A549 (cell line): Measurements from ENCODE around the gene SYT4. TPM values are rescaled to one million over a fixed set of nuclear protein-coding genes. Genes with fewer than 3 reads are reported as not detected.

ENCODE experiments used
- ATAC-seq, 2 experiments: fragments of 200-7000 bp in 1 of 2; fragments of >200 bp in 1 of 2; cut with Nextera tagmentation in 1 of 2; cut with Tn5 transposase in 1 of 2; 3 replicates each; pipeline versions ENCODE4 v1.8.0 to v1.9.1; 2018 to 2020; ENCODE audit warnings: mild to moderate bottlenecking in 1 of 2, moderate library complexity in 1 of 2
- CTCF ChIA-PET: fragments of 300-600 bp; sonication (Branson Sonifier 250); formaldehyde crosslinking; extraction: SDS; loops from one replicate; lab custom pipeline; 2021; ENCODE audit warnings: antibody characterized with exemption, inconsistent platforms; lab: Yijun Ruan, JAX
- POLR2A ChIA-PET: fragments of 350-600 bp; formaldehyde crosslinking; extraction: SDS; loops from one replicate; lab custom pipeline; 2021; ENCODE audit warnings: antibody characterized with exemption, inconsistent platforms; lab: Yijun Ruan, JAX
- DNase-seq, 2 experiments: peaks; one replicate each; pipeline versions ENCODE4 v3.0.0 to v3.0.0-alpha.2; 2011 to 2016; ENCODE audit warnings: low read depth in 1 of 2, low spot score in 1 of 2
- FAIRE-seq: peaks from 2 replicates; lab custom pipeline; 2011; peaks lifted over from hg19 to GRCh38; lab: Jason Lieb, UNC
- H3K27ac ChIP-seq, 2 experiments: fragments of >200 bp; sonication (Bioruptor Twin); formaldehyde crosslinking; 3 replicates each; pipeline ENCODE4 v1.5.1; 2016 to 2017
- H3K4me1 ChIP-seq: fragments of >200 bp; sonication (Bioruptor Twin); formaldehyde crosslinking; 3 replicates; pipeline ENCODE4 v1.6.1; 2016
- H3K4me2 ChIP-seq: fragments of >200 bp; sonication (Bioruptor Twin); formaldehyde crosslinking; 3 replicates; pipeline ENCODE4 v1.6.1; 2016
- H3K4me3 ChIP-seq: fragments of >200 bp; sonication (Bioruptor Twin); formaldehyde crosslinking; 3 replicates; pipeline ENCODE4 v1.5.1; 2016
- H3K9me3 ChIP-seq: fragments of >200 bp; sonication (Bioruptor Twin); formaldehyde crosslinking; 3 replicates; pipeline ENCODE4 v1.6.1; 2016
- CBX2 ChIP-seq: fragments of 200-600 bp; sonication (generic); IDR thresholded peaks from 2 replicates; pipeline ENCODE4 v1.6.1; 2016; ENCODE audit warnings: low read depth, mild to moderate bottlenecking, borderline replicate concordance
- CHD2 ChIP-seq: fragments of 150-350 bp; IDR thresholded peaks from 2 replicates; pipeline ENCODE4 v1.6.1; 2014; ENCODE audit warnings: low read length; ENCODE audit not compliant: partially characterized antibody
- CHD4 ChIP-seq: fragments of 200-600 bp; sonication (generic); IDR thresholded peaks from 2 replicates; pipeline ENCODE4 v1.6.1; 2016; ENCODE audit warnings: antibody characterized with exemption, mild to moderate bottlenecking, borderline replicate concordance
- E2F6 ChIP-seq: IDR thresholded peaks from 2 replicates; pipeline ENCODE4 v1.6.1; 2012; ENCODE audit warnings: low read depth, borderline replicate concordance
- EHF ChIP-seq: fragments of 250-450 bp; sonication (Bioruptor Pico); IDR thresholded peaks from 2 replicates; pipeline ENCODE4 v1.5.0; 2020; ENCODE audit warnings: mild to moderate bottlenecking
- EP300 ChIP-seq, 2 experiments: fragments of >200 bp; sonication (Bioruptor Twin); formaldehyde crosslinking; IDR thresholded peaks; 2 replicates in 1 of 2; 3 replicates in 1 of 2; pipeline ENCODE4 v1.6.1; 2016 to 2017
- FOXS1 ChIP-seq: fragments of 250-450 bp; sonication (Bioruptor Pico); IDR thresholded peaks from 2 replicates; pipeline ENCODE4 v1.5.0; 2020; ENCODE audit warnings: mild to moderate bottlenecking, moderate library complexity
- KDM5A ChIP-seq: fragments of 200-600 bp; sonication (generic); IDR thresholded peaks from 2 replicates; pipeline ENCODE4 v1.6.1; 2016; ENCODE audit warnings: antibody characterized with exemption, mild to moderate bottlenecking
- MAZ ChIP-seq: fragments of 150-350 bp; IDR thresholded peaks from 2 replicates; pipeline ENCODE4 v1.6.1; 2014; ENCODE audit warnings: antibody characterized with exemption, low read depth, low read length, borderline replicate concordance
- NFE2L2 ChIP-seq: fragments of 150-350 bp; conservative IDR thresholded peaks from 2 replicates; pipeline ENCODE4 v1.6.1; 2014; ENCODE audit warnings: low read length
- NPAS2 ChIP-seq: fragments of 250-450 bp; sonication (Bioruptor Pico); IDR thresholded peaks from 2 replicates; pipeline ENCODE4 v1.8.0; 2022; ENCODE audit warnings: mild to moderate bottlenecking, moderate library complexity, borderline replicate concordance
- NR3C1 ChIP-seq: fragments of >200 bp; sonication (Bioruptor Twin); formaldehyde crosslinking; IDR thresholded peaks from 3 replicates; pipeline ENCODE4 v1.6.1; 2017
- PBX3 ChIP-seq: IDR thresholded peaks from 2 replicates; pipeline ENCODE4 v1.6.1; 2012
- SMC3 ChIP-seq: fragments of >200 bp; sonication (Bioruptor Twin); formaldehyde crosslinking; IDR thresholded peaks from 3 replicates; pipeline ENCODE4 v1.6.1; 2018; ENCODE audit warnings: inconsistent platforms
- TP53 ChIP-seq: fragments of 250-450 bp; sonication (Bioruptor Pico); IDR thresholded peaks from 2 replicates; pipeline ENCODE4 v1.5.0; 2021; ENCODE audit warnings: mild to moderate bottlenecking, moderate library complexity
- ZC3H11A ChIP-seq: fragments of 450-650 bp; IDR thresholded peaks from 2 replicates; pipeline ENCODE4 v1.6.1; 2014; ENCODE audit warnings: antibody characterized with exemption, mild to moderate bottlenecking
- ZFP36 ChIP-seq: fragments of 450-650 bp; IDR thresholded peaks from 2 replicates; pipeline ENCODE4 v1.6.1; 2014; ENCODE audit warnings: borderline replicate concordance; ENCODE audit not compliant: partially characterized antibody
- ZNF302 ChIP-seq: fragments of 250-450 bp; sonication (Bioruptor Pico); IDR thresholded peaks from 2 replicates; pipeline ENCODE4 v1.9.0; 2021; ENCODE audit warnings: inconsistent platforms, mild to moderate bottlenecking, moderate library complexity
- WGBS: methylation state at CpG from one replicate; pipeline ENCODE4 v1.1.6; 2017; ENCODE audit errors: missing lambda C conversion rate; 5-methylcytosine and 5-hydroxymethylcytosine counted together
- polyA minus RNA-seq: library from RNA; depleted of rRNA, polyadenylated mRNA; stranded (reverse); fragments of >200 nt; gene quantifications from 2 replicates; pipeline ENCODE4 v1.2.3, GENCODE V29; 2011; rRNA and poly(A)+ RNA removed
- polyA plus RNA-seq, 4 experiments: library from polyadenylated mRNA; depleted of rRNA in 3 of 4; stranded (reverse); fragments of >200 nt; fragmentation: RNase III in 1 of 4; extraction: RNeasy Plus Mini Kit Qiagen cat#74134 plus additional on column Dnase treatment in 1 of 4; gene quantifications; 2 replicates in 3 of 4; 3 replicates in 1 of 4; pipeline ENCODE4 v1.2.3, GENCODE V29; 2011 to 2017
- TF ChIP-seq, protein P1 (sequence below): fragments of 200-600 bp; sonication (generic); IDR thresholded peaks from 2 replicates; pipeline ENCODE4 v1.6.1; 2016; ENCODE audit warnings: antibody characterized with exemption, mild to moderate bottlenecking, moderate library complexity

Gene SYT4, protein sequence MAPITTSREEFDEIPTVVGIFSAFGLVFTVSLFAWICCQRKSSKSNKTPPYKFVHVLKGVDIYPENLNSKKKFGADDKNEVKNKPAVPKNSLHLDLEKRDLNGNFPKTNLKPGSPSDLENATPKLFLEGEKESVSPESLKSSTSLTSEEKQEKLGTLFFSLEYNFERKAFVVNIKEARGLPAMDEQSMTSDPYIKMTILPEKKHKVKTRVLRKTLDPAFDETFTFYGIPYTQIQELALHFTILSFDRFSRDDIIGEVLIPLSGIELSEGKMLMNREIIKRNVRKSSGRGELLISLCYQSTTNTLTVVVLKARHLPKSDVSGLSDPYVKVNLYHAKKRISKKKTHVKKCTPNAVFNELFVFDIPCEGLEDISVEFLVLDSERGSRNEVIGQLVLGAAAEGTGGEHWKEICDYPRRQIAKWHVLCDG
- not detected in 2 replicates for polyA plus RNA-seq (2011; rRNA removed)
- polyA plus RNA-seq (2012; cell fraction: cytosol; rRNA removed) = not detected in 2 replicates
- not detected in 2 replicates for polyA plus RNA-seq (2012; cell fraction: nucleus; rRNA removed)
- not detected in 3 replicates for polyA plus RNA-seq (2017; fragmentation: RNase III; extraction: RNeasy Plus Mini Kit Qiagen cat#74134 plus additional on column Dnase treatment)
- polyA minus RNA-seq = not detected in 2 replicates

DNA sequence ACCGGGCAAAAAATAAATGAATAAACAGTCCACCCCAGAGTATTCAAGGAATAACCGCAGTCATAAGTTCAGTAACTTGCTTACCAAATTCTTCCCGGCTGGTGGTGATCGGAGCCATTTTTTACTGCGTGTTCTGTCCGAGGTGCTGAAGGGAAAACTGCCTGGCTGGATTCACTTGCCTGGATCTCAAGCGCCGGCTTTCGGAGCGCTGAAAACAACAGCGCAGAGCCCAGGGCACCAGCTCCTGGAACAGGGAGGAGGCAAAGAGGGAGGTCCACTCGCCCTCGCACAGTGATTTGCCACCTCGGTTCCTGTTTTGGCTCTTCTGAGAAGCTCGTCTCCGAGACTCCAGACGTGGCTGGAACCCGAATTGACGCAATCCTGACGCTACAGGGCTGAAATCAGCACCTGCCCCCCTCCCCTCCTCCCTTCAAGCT is at the start of gene SYT4:
TSS of gene SYT4 (minus strand) at position 327 of the 437 bp plus-strand sequence. CDS start at position 118, 209 bp downstream.
- H3K27ac ChIP-seq = no peak within 1 kb of the TSS
- no peak within 1 kb of the TSS for H3K4me2 ChIP-seq
- 4% methylated on average over 20 of the region's 20 CpGs for WGBS
- CTCF ChIA-PET = no interaction called here
- POLR2A ChIA-PET = no interaction called here
- TF ChIP-seq CBX2 = no peak
- TF ChIP-seq, protein P1, sequence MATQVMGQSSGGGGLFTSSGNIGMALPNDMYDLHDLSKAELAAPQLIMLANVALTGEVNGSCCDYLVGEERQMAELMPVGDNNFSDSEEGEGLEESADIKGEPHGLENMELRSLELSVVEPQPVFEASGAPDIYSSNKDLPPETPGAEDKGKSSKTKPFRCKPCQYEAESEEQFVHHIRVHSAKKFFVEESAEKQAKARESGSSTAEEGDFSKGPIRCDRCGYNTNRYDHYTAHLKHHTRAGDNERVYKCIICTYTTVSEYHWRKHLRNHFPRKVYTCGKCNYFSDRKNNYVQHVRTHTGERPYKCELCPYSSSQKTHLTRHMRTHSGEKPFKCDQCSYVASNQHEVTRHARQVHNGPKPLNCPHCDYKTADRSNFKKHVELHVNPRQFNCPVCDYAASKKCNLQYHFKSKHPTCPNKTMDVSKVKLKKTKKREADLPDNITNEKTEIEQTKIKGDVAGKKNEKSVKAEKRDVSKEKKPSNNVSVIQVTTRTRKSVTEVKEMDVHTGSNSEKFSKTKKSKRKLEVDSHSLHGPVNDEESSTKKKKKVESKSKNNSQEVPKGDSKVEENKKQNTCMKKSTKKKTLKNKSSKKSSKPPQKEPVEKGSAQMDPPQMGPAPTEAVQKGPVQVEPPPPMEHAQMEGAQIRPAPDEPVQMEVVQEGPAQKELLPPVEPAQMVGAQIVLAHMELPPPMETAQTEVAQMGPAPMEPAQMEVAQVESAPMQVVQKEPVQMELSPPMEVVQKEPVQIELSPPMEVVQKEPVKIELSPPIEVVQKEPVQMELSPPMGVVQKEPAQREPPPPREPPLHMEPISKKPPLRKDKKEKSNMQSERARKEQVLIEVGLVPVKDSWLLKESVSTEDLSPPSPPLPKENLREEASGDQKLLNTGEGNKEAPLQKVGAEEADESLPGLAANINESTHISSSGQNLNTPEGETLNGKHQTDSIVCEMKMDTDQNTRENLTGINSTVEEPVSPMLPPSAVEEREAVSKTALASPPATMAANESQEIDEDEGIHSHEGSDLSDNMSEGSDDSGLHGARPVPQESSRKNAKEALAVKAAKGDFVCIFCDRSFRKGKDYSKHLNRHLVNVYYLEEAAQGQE = peak; percentile 58; the same call in 1 of the 2 replicates
- H3K4me1 ChIP-seq = no peaks in the 10 kb centered on the region
- DNase-seq (peak in 1 of 2 experiments; percentile 10), ATAC-seq (no peak; a peak in 1 of 6 replicates), FAIRE-seq (no peak)
- H3K9me3 ChIP-seq = no peaks in the 10 kb centered on the region
- H3K4me3 ChIP-seq = no peak within 1 kb of the TSS

GRCh38 chr18:43322132-43322531 is 44.8 kb upstream of the SYT4 start:
- TF ChIP-seq NPAS2 (CRISPR knock-in tag) (no peak), NR3C1 (no peak), TP53 (CRISPR knock-in tag) (no peak), ZC3H11A (no peak), E2F6 (no peak), CHD2 (no peak), ZFP36 (no peak), EP300 (IDR thresholded peaks at IDR 0.05) (no peak), FOXS1 (no peak), MAZ (no peak), SMC3 (no peak), KDM5A (no peak), ZNF302 (no peak), EHF (CRISPR knock-in tag) (no peak), NFE2L2 (no peak), PBX3 (no peak), CBX2 (no peak), CHD4 (no peak)
- TF ChIP-seq, all 56 proteins: peak for 0
- no peak for DNase-seq
- Histone ChIP-seq H3K9me3 (no peaks in the 10 kb centered on the region), H3K27ac (no peak overlapping the region), H3K4me3 (no peak overlapping the region), H3K4me1 (no peaks in the 10 kb centered on the region), H3K4me2 (no peak overlapping the region)
- ChIA-PET CTCF (interaction anchor here (0.7 kb wide), 1 partner anchor 40 kb away, joined by 3 read pairs; no protein-coding TSS in a partner anchor), POLR2A (no interaction called here)
- FAIRE-seq = no peak
- WGBS = 0% methylated on average over 1 of the region's 1 CpG
- ATAC-seq = no peak
